ENCODE results near the gene PHTF1.

DNA sequence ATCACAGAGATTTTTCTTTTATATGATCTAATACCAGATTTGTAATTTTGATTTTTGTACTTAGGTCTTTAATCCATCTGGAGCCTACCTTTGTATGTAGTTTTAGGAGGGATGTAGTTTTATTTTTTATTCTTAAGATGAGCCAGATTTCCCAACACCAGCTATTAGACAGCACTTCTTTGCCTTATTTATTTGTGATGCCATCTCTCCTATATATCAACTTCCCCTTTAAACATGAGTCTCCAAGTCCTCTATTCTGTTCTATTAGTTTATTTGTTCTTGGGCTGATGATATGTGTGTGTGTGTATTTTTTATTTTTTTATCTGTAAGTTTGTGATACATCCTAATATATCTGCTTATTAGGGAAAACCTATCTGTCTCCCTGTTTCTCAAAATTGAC lies 94.2 kb downstream of the PHTF1 start:
- TF ChIP-seq POLR2AphosphoS5 (IDR thresholded peaks at IDR 0.05) (no peak), EP300 (IDR thresholded peaks at IDR 0.05; ENCODE audit: low read depth) (no peak), POLR2A (IDR thresholded peaks at IDR 0.05) (no peak)
- TF ChIP-seq, protein P1, sequence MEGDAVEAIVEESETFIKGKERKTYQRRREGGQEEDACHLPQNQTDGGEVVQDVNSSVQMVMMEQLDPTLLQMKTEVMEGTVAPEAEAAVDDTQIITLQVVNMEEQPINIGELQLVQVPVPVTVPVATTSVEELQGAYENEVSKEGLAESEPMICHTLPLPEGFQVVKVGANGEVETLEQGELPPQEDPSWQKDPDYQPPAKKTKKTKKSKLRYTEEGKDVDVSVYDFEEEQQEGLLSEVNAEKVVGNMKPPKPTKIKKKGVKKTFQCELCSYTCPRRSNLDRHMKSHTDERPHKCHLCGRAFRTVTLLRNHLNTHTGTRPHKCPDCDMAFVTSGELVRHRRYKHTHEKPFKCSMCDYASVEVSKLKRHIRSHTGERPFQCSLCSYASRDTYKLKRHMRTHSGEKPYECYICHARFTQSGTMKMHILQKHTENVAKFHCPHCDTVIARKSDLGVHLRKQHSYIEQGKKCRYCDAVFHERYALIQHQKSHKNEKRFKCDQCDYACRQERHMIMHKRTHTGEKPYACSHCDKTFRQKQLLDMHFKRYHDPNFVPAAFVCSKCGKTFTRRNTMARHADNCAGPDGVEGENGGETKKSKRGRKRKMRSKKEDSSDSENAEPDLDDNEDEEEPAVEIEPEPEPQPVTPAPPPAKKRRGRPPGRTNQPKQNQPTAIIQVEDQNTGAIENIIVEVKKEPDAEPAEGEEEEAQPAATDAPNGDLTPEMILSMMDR (IDR thresholded peaks at IDR 0.05): no peak
